Transverse colon (tissue), 3 donors: ENCODE results near the gene ARL11.

ENCODE experiments used
- CTCF ChIP-seq, 5 experiments: fragments of 200-600 bp in 3 of 5; fragments of 450-650 bp in 2 of 5; sonication (generic) in 3 of 5; IDR thresholded peaks; 1 replicate in 2 of 5; 2 replicates in 3 of 5; pipeline ENCODE4 v1.5.1; 2016 to 2017; ENCODE audit warnings: antibody characterized with exemption in 5 of 5, inconsistent platforms in 3 of 5, mild to moderate bottlenecking in 2 of 5, moderate library complexity in 1 of 5
- POLR2A ChIP-seq: fragments of 450-650 bp; IDR thresholded peaks from one replicate; pipeline ENCODE4 v1.6.1; 2016; ENCODE audit warnings: antibody characterized with exemption, mild to moderate bottlenecking, moderate library complexity

GRCh38 chr13:49632156-49632555, 3.8 kb downstream of the ARL11 start:
- TF ChIP-seq POLR2A (no peak), CTCF (IDR thresholded peaks at IDR 0.05) (no peak)
